Measurements from ENCODE around the gene FPR2.

Gene FPR2

GRCh38 chr19:51786646-51787494 is 25.9 kb downstream of the FPR2 start:
- H3K27me3 ChIP-seq (replicated peaks; ENCODE audit: control insufficient read depth, insufficient read depth, low read length): no peaks in the 10 kb centered on the region
- H3K4me3 ChIP-seq (replicated peaks; ENCODE audit: low read depth, low read length): no peak overlapping the region
- TF ChIP-seq CTCF (IDR thresholded peaks at IDR 0.05; ENCODE audit: insufficient read depth, low read length, poor library complexity, severe bottlenecking): no peak
- no peaks in the 10 kb centered on the region for H3K36me3 ChIP-seq (ENCODE audit: control insufficient read depth, insufficient read depth, low read length)
- DNase-seq (ENCODE audit: extremely low read depth, insufficient read length): no peak

GRCh38 chr19:51788029-51788428 is 27.0 kb downstream of the FPR2 start:
- no peak for TF ChIP-seq CTCF (IDR thresholded peaks at IDR 0.05; ENCODE audit: insufficient read depth, low read length, poor library complexity, severe bottlenecking)
- Histone ChIP-seq H3K36me3 (ENCODE audit: control insufficient read depth, insufficient read depth, low read length) (no peaks in the 10 kb centered on the region), H3K27me3 (replicated peaks; ENCODE audit: control insufficient read depth, insufficient read depth, low read length) (no peaks in the 10 kb centered on the region), H3K4me3 (replicated peaks; ENCODE audit: low read depth, low read length) (no peak overlapping the region)
- DNase-seq (ENCODE audit: extremely low read depth, insufficient read length): no peak

GRCh38 chr19:51789061-51789795 is 28.2 kb downstream of the FPR2 start:
- Histone ChIP-seq H3K27me3 (replicated peaks; ENCODE audit: control insufficient read depth, insufficient read depth, low read length) (no peaks in the 10 kb centered on the region), H3K4me3 (replicated peaks; ENCODE audit: low read depth, low read length) (no peak overlapping the region), H3K36me3 (ENCODE audit: control insufficient read depth, insufficient read depth, low read length) (no peaks in the 10 kb centered on the region)
- no peak for TF ChIP-seq CTCF (IDR thresholded peaks at IDR 0.05; ENCODE audit: insufficient read depth, low read length, poor library complexity, severe bottlenecking)
- DNase-seq (ENCODE audit: extremely low read depth, insufficient read length): no peak

GRCh38 chr19:51792932-51793331 is 32.0 kb downstream of the FPR2 start:
- no peak for DNase-seq (ENCODE audit: extremely low read depth, insufficient read length)
- no peak for TF ChIP-seq CTCF (IDR thresholded peaks at IDR 0.05; ENCODE audit: insufficient read depth, low read length, poor library complexity, severe bottlenecking)
- no peaks in the 10 kb centered on the region for H3K27me3 ChIP-seq (replicated peaks; ENCODE audit: control insufficient read depth, insufficient read depth, low read length)
- no peak overlapping the region for H3K4me3 ChIP-seq (replicated peaks; ENCODE audit: low read depth, low read length)
- H3K36me3 ChIP-seq (ENCODE audit: control insufficient read depth, insufficient read depth, low read length): no peaks in the 10 kb centered on the region

GRCh38 chr19:51793994-51794393 is 33.0 kb downstream of the FPR2 start:
- H3K36me3 ChIP-seq (ENCODE audit: control insufficient read depth, insufficient read depth, low read length): no peaks in the 10 kb centered on the region
- H3K4me3 ChIP-seq (replicated peaks; ENCODE audit: low read depth, low read length): no peak overlapping the region
- no peak for TF ChIP-seq CTCF (IDR thresholded peaks at IDR 0.05; ENCODE audit: insufficient read depth, low read length, poor library complexity, severe bottlenecking)
- no peaks in the 10 kb centered on the region for H3K27me3 ChIP-seq (replicated peaks; ENCODE audit: control insufficient read depth, insufficient read depth, low read length)
- DNase-seq (ENCODE audit: extremely low read depth, insufficient read length): no peak

Data from GM06990 (cell line).